Measurements from ENCODE around the gene RPS19BP1.

The RPS19BP1 gene

DNA sequence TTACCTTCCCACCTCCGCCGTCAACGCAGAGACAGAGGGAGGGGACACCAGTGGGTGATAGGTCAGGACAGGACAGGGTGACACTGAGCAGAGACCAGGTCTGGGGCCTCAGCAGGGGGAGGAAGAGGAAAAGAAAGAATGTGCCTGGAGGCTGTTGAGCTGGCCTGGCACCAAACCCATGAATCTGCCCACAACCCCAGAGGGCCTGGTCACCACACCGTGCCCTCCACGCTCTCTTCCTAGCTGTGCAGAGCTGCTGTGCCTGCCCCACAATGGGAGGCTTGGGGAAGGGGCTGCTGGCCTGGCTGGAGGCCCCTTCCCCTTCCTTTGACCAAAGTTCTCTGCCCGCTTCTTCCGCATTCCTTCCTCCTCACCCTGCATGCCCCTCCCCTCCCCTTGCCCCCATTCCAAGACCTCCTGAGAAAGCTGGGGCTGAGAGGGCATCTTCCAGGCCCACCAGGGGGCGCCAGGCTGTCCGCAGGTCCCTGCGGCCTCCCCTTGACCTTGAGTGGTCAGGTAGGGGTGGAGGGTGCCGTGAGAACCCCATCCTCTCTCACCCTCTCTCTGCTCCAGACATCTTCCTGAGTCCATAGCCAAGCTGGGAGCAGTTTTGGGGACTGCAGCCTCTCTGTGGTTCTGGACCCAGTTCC, 27.0 kb upstream of the RPS19BP1 start:
- no peak for DNase-seq (ENCODE audit: low read depth)
- no peak overlapping the region for H3K4me3 ChIP-seq (ENCODE audit: low read length)
- TF ChIP-seq, protein P1, sequence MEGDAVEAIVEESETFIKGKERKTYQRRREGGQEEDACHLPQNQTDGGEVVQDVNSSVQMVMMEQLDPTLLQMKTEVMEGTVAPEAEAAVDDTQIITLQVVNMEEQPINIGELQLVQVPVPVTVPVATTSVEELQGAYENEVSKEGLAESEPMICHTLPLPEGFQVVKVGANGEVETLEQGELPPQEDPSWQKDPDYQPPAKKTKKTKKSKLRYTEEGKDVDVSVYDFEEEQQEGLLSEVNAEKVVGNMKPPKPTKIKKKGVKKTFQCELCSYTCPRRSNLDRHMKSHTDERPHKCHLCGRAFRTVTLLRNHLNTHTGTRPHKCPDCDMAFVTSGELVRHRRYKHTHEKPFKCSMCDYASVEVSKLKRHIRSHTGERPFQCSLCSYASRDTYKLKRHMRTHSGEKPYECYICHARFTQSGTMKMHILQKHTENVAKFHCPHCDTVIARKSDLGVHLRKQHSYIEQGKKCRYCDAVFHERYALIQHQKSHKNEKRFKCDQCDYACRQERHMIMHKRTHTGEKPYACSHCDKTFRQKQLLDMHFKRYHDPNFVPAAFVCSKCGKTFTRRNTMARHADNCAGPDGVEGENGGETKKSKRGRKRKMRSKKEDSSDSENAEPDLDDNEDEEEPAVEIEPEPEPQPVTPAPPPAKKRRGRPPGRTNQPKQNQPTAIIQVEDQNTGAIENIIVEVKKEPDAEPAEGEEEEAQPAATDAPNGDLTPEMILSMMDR (IDR thresholded peaks at IDR 0.05; ENCODE audit: insufficient read depth, low read depth, low read length, missing control alignments) = peak; percentile 47

DNA sequence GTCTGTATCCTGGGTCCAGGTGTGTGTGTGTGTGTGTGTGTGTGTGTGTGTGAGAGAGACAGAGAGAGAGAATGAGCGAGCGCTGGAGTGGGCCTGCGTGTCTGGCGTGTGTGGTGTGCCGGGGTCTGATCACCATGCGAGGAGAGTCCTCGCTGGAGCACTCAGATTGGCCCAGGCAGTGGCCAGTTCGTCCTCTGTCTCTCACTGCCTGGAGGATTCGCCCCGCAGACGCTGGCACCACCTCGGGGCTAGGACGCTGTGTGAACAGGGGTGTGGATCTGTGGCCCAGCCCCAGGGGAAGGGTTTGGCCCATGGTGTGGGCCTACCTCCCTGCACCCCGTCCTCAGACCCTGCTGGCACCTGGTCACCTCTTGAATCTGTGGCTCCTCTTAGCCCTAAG, 26.4 kb upstream of the RPS19BP1 start:
- TF ChIP-seq, protein P1 (IDR thresholded peaks at IDR 0.05; ENCODE audit: insufficient read depth, low read depth, low read length, missing control alignments) = no peak
- DNase-seq (ENCODE audit: low read depth) = no peak
- no peak overlapping the region for H3K4me3 ChIP-seq (ENCODE audit: low read length)

DNA sequence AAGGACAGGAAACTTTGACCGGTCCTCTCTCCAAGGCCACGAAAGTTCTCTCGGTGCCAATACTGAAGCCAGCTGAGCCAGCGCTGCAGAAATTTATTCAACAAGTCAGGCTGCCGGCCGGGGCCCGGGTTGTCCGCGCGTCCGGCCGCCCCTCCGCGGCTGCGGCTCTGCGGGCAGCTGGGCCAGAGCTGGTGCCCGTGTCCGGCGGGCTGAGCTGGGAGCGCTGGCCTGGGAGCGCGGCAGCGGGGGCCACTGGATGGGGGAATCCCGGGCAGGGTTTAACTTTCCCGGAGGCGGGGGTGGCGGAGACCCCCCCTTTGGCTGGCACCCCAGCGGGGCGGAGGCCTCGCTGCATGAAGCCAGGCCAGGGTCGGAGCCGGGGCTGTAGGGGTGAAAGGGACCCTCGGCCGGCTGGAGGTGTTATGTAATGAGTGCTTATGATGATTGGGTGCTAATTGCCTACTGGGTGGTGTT, 25.7 kb upstream of the RPS19BP1 start:
- H3K4me3 ChIP-seq (ENCODE audit: low read length) = no peak overlapping the region
- TF ChIP-seq, protein P1 (IDR thresholded peaks at IDR 0.05; ENCODE audit: insufficient read depth, low read depth, low read length, missing control alignments) = no peak

DNA sequence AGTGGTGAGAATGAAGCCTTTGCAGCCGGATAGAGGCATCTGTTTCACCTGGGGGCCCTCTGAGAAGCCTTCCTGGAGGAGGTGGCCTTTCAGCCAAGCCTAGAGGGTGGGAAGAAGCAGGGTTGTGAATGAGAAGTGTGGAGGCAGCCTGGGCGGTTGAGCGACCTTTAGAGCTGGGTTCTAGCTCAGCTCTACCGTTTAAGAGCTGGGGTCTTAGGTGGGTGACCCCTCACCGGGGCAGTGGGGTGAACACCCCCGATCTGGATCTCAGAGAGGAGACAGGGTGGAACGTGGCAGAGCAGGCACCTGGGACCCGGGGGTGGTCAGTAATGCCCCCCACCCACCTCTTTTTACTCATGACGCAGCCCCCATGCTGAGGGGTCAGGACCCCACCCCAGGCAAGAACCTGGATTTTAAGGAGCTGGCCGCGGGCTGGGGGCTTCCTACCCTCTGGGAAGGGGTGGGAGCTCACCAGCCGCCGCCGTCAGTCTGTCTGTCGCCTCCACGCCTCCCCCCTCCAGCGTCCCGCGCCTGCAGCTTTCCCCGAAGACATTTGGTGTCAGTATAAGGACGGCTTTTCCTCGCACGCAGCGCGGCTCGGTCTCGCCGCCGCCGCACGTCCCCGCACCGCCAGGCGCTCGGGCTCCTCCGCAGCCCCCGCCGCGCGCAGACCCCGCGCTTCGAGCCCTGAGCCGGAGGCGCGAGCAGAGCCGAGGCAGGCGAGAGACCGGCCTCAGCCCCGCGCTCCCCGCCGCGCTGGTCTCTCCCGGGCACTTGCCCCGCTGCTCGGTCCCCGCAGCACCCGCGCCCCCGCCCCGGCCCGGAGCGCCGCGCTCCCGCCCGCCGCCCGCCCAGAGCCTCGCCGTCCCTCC, 24.7 kb upstream of the RPS19BP1 start:
- TF ChIP-seq, protein P1 (IDR thresholded peaks at IDR 0.05; ENCODE audit: insufficient read depth, low read depth, low read length, missing control alignments) = peak; percentile 5
- peak; percentile 33 for DNase-seq (ENCODE audit: low read depth)
- no peak overlapping the region for H3K4me3 ChIP-seq (ENCODE audit: low read length)

More for the DNA sequence above, 25.7 kb upstream of the RPS19BP1 start:
- no peak for DNase-seq (ENCODE audit: low read depth)

DNA sequence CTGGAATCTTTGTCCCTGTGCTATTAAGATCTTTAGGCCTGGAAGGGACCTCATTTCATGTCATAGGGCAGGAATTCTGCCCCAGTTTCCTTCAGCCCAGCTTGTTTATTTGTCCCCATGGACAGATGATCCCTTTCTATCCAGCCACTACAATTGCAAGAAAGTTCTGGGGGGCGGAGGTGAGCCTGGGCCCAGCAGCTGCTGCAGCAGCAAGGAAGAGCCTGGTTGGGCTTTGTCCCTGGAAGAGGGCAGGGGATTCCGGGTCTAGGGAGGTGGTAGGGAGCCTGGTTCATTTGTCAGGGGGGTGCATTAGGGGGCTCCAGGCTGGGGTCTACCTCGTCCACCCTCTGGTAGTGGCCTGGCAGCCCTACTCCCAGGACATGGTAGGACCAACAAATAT, 21.6 kb upstream of the RPS19BP1 start:
- H3K4me3 ChIP-seq (ENCODE audit: low read length) = no peak overlapping the region
- TF ChIP-seq, protein P1 (IDR thresholded peaks at IDR 0.05; ENCODE audit: insufficient read depth, low read depth, low read length, missing control alignments) = no peak
- DNase-seq (ENCODE audit: low read depth) = no peak

DNA sequence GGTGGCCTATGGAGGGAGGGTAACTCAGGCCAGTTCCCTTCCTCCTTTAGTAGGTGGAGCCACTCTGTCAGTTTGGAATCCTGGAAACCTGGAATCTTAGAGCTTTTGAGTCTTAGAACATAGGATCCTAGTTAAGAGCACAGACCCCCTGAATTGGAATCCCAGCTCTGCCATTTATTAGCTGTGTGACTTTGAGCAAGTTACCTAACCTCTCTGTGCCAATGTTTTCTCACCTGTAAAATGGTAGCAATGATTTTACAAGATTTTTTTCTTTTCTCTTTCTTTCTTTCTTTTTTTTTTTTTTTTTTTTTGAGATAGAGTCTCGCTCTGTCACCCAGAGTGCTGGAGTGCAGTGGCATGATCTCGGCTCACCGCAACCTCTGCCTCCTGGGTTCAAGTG, 20.9 kb upstream of the RPS19BP1 start:
- no peak overlapping the region for H3K4me3 ChIP-seq (ENCODE audit: low read length)
- DNase-seq (ENCODE audit: low read depth) = no peak
- TF ChIP-seq, protein P1 (IDR thresholded peaks at IDR 0.05; ENCODE audit: insufficient read depth, low read depth, low read length, missing control alignments) = no peak
